Naive thymus-derived CD4-positive, alpha-beta T cell (primary cell): ENCODE data around the gene FBRSL1. TPM values are rescaled to one million over a fixed set of nuclear protein-coding genes. Genes with fewer than 3 reads are reported as not detected.
A peak's percentile ranks its signal among the peaks of the same experiment; 100 is the strongest.

Source experiments
- ATAC-seq: fragments of 150-1000 bp; cut with Tn5 transposase; 2 replicates; pipeline ENCODE4 v1.10.0; 2021; ENCODE audit warnings: mild to moderate bottlenecking, moderate library complexity
- CTCF ChIA-PET: fragments of 350-600 bp; sonication (Branson Sonifier 250); formaldehyde crosslinking; loops from one replicate; lab custom pipeline; 2021; ENCODE audit warnings: antibody characterized with exemption; lab: Charles Lee
- POLR2A ChIA-PET: fragments of 350-600 bp; sonication (Branson Sonifier 250); formaldehyde crosslinking; loops from one replicate; lab custom pipeline; 2021; ENCODE audit warnings: antibody characterized with exemption, inconsistent platforms; lab: Charles Lee
- DNase-seq, 9 donors: peaks; one replicate each; pipeline versions ENCODE4 v3.0.0 to v3.0.0-alpha.2; 2020 to 2022; ENCODE audit warnings: mixed read lengths in 1 of 9
- H3K27ac ChIP-seq: one replicate; pipeline ENCODE4 v1.7.0; 2013; ENCODE audit warnings: mild to moderate bottlenecking, low read depth, low read length, moderate library complexity
- H3K27me3 ChIP-seq, 2 donors: one replicate each; pipeline ENCODE4 v1.7.0; 2013; ENCODE audit warnings: low read length in 2 of 2, mild to moderate bottlenecking in 2 of 2, moderate library complexity in 2 of 2; ENCODE audit not compliant: control insufficient read depth in 2 of 2, insufficient read depth in 2 of 2
- H3K36me3 ChIP-seq, 3 experiments: 1 replicate in 2 of 3; 2 replicates in 1 of 3; pipeline ENCODE4 v1.7.0; 2013; ENCODE audit warnings: low read length in 3 of 3, mild to moderate bottlenecking in 3 of 3, moderate library complexity in 1 of 3; ENCODE audit not compliant: insufficient read depth in 3 of 3, control insufficient read depth in 2 of 3
- H3K4me1 ChIP-seq, 2 donors: one replicate each; pipeline ENCODE4 v1.7.0; 2013; ENCODE audit warnings: low read length in 2 of 2, mild to moderate bottlenecking in 2 of 2, moderate library complexity in 1 of 2; ENCODE audit not compliant: control insufficient read depth in 2 of 2, insufficient read depth in 2 of 2
- H3K4me3 ChIP-seq: 2 replicates; pipeline ENCODE4 v1.7.0; 2013; ENCODE audit warnings: mild to moderate bottlenecking, low read length
- H3K9me3 ChIP-seq, 3 experiments: 1 replicate in 2 of 3; 2 replicates in 1 of 3; pipeline ENCODE4 v1.7.0; 2013; ENCODE audit warnings: low read length in 3 of 3; ENCODE audit not compliant: control insufficient read depth in 2 of 3
- H3K27ac Mint-ChIP-seq, 9 donors: one replicate each; pipeline ENCODE4 v1.8.0; 2020 to 2022; ENCODE audit warnings: mixed read lengths in 9 of 9, mild to moderate bottlenecking in 8 of 9, moderate library complexity in 5 of 9, inconsistent platforms in 2 of 9
- H3K27me3 Mint-ChIP-seq, 5 donors: one replicate each; pipeline ENCODE4 v1.8.0; 2021 to 2022; ENCODE audit warnings: mixed read lengths in 5 of 5, mild to moderate bottlenecking in 1 of 5
- H3K36me3 Mint-ChIP-seq, 5 donors: one replicate each; pipeline ENCODE4 v1.8.0; 2020 to 2022; ENCODE audit warnings: mixed read lengths in 5 of 5, mild to moderate bottlenecking in 3 of 5, inconsistent platforms in 1 of 5
- H3K4me1 Mint-ChIP-seq, 7 donors: one replicate each; pipeline ENCODE4 v1.8.0; 2020 to 2022; ENCODE audit warnings: mixed read lengths in 7 of 7, mild to moderate bottlenecking in 3 of 7, inconsistent platforms in 1 of 7
- H3K4me3 Mint-ChIP-seq, 10 donors: one replicate each; pipeline ENCODE4 v1.8.0; 2020 to 2022; ENCODE audit warnings: mild to moderate bottlenecking in 10 of 10, mixed read lengths in 10 of 10, moderate library complexity in 6 of 10, inconsistent platforms in 2 of 10
- H3K9me3 Mint-ChIP-seq, 11 donors: one replicate each; pipeline ENCODE4 v1.8.0; 2020 to 2022; ENCODE audit warnings: mixed read lengths in 11 of 11, mild to moderate bottlenecking in 4 of 11, inconsistent platforms in 1 of 11, moderate library complexity in 1 of 11
- intact Hi-C, 2 donors: fragments of 100-400 bp; cut with micrococcal nuclease; formaldehyde crosslinking; loops; one replicate each; pipeline ENCODE4 v1.15.1; 2023
- polyA plus RNA-seq, 2 donors: library from polyadenylated mRNA; unstranded; fragments of 300-500 nt; fragmentation: Illumina TruSeq; gene quantifications; one replicate each; pipeline ENCODE4 v1.2.3, GENCODE V29; 2021
- total RNA-seq, 6 experiments: library from RNA in 5 of 6; stranded (reverse) in 5 of 6; gene quantifications; 1 replicate in 5 of 6; 2 replicates in 1 of 6; pipeline ENCODE4 v1.2.3 and lab custom pipeline; 2021 to 2026

The FBRSL1 gene
- total and polyA plus RNA-seq, 7 experiments from 2014 or later: 0.77 to 105 (median 90.9) TPM

DNA sequence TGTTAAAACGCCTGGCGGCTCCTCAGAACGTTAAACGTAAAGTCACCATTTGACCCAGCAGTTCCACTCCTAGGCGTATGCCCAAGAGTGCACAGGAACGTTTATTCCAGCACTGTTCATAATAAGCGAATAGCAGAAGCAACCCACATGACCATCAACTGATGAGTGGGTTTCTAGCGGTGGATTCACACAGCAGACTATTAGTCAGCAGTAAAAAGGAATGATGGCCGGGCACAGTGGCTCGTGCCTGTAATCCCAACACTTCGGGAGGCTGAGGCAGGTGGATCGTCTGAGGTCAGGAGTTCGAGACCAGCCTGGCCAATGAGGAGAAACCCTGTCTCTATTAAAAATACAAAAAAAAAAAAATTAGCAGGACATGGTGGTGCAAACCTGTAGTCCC lies 22.4 kb upstream of the FBRSL1 start:
- H3K27ac ChIP-seq: no peak overlapping the region
- DNase-seq: no peak
- no peak for ATAC-seq
- peak overlapping the region in 3 of 10 donors; percentile 65 to 93 (median 84) for H3K4me3 Mint-ChIP-seq
- peaks cover 0 to 25% (median 0%) of the 10 kb centered on the region in 5 donors for H3K27me3 Mint-ChIP-seq
- peaks cover 20 to 61% (median 40%) of the 10 kb centered on the region in 7 donors for H3K4me1 Mint-ChIP-seq
- H3K27ac Mint-ChIP-seq: peak overlapping the region in 3 of 9 donors; percentile 27 to 78 (median 62)
- H3K4me3 ChIP-seq: no peak overlapping the region
- peaks cover 0 to 6% of the 10 kb centered on the region in 2 donors for H3K27me3 ChIP-seq
- H3K9me3 Mint-ChIP-seq: peaks cover 0 to 7% (median 0%) of the 10 kb centered on the region in 11 donors
- no peaks in the 10 kb centered on the region for H3K36me3 ChIP-seq
- intact Hi-C loops: no loop called here
- H3K9me3 ChIP-seq: no peaks in the 10 kb centered on the region
- peaks cover 8 to 21% of the 10 kb centered on the region in 2 donors for H3K4me1 ChIP-seq
- POLR2A ChIA-PET: interaction anchor here (1.0 kb wide), 3 partner anchors 10 to 122 kb away, joined by 3 to 4 read pairs (median 3); no protein-coding TSS in a partner anchor
- H3K36me3 Mint-ChIP-seq: no peaks in the 10 kb centered on the region
- CTCF ChIA-PET: no interaction called here

DNA sequence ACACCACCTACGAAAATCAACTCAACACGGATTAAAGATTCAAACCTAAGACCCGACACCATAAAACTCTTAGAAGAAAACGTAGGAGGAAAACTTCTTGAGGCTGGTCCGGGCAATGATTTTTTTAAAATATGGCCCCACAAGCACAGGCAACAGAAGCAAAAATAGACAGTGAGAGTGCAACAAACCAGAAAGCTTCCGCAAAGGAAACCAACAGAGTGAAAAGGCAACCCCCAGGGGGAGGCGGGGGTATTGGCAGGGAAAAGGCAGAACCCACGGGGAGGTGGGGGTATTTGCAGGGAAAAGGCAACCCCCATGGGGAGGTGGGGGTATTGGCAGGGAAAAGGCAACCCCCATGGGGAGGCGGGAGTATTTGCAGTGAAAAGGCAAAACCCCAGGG lies 20.5 kb upstream of the FBRSL1 start:
- ATAC-seq (peak; percentile 25), DNase-seq (peak in 1 of 9 donors; percentile 40)
- Mint-ChIP-seq H3K4me1 (peaks cover 20 to 61% (median 40%) of the 10 kb centered on the region in 7 donors), H3K27ac (peak overlapping the region in 8 of 9 donors; percentile 57 to 91 (median 82)), H3K27me3 (peaks cover 0 to 25% (median 0%) of the 10 kb centered on the region in 5 donors), H3K9me3 (peaks cover 0 to 7% (median 0%) of the 10 kb centered on the region in 11 donors), H3K36me3 (no peaks in the 10 kb centered on the region), H3K4me3 (peak overlapping the region; percentile 34 to 93 (median 78))
- POLR2A ChIA-PET: interaction anchor here (1.2 to 1.6 kb wide), 2 partner anchors 24 to 43 kb away, joined by 4 to 6 read pairs; no protein-coding TSS in a partner anchor
- no peaks in the 10 kb centered on the region for H3K36me3 ChIP-seq
- H3K4me3 ChIP-seq: no peak overlapping the region
- no peaks in the 10 kb centered on the region for H3K9me3 ChIP-seq
- peak overlapping the region; percentile 33 for H3K27ac ChIP-seq
- peaks cover 0 to 6% of the 10 kb centered on the region in 2 donors for H3K27me3 ChIP-seq
- CTCF ChIA-PET: no interaction called here
- H3K4me1 ChIP-seq: peaks cover 8 to 21% of the 10 kb centered on the region in 2 donors
- intact Hi-C loops: loop anchor here in 1 of 2 donors (2.0 kb wide), 1 partner anchor 25 kb away; no protein-coding TSS in a partner anchor

DNA sequence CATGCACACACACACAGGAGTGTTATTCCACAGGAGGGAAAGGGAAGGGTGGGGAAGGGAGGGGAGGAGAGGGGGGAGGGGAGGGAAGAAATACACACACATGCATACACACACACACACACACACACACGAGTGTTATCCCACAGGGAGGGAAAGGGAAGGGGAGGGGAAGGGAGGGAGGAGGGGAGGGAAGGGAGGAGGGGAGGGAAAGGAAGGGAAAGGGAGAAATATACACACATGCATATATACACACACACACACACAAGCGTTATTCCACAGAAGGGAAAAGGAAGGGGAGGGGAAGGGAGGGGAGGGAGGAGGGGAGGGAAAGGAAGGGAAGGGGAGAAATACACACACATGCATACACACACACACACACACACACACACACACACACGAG lies 19.6 kb upstream of the FBRSL1 start:
- H3K27ac Mint-ChIP-seq: peak overlapping the region in 5 of 9 donors; percentile 52 to 86 (median 57)
- no peaks in the 10 kb centered on the region for H3K9me3 ChIP-seq
- peaks cover 0 to 6% of the 10 kb centered on the region in 2 donors for H3K27me3 ChIP-seq
- ATAC-seq (no peak), DNase-seq (no peak)
- ChIA-PET POLR2A (no interaction called here), CTCF (no interaction called here)
- H3K4me3 ChIP-seq: no peak overlapping the region
- H3K27ac ChIP-seq: no peak overlapping the region
- no peaks in the 10 kb centered on the region for H3K36me3 ChIP-seq
- H3K36me3 Mint-ChIP-seq: no peaks in the 10 kb centered on the region
- peaks cover 0 to 7% (median 0%) of the 10 kb centered on the region in 11 donors for H3K9me3 Mint-ChIP-seq
- peak overlapping the region in 8 of 10 donors; percentile 37 to 93 (median 78) for H3K4me3 Mint-ChIP-seq
- H3K27me3 Mint-ChIP-seq: peaks cover 0 to 27% (median 0%) of the 10 kb centered on the region in 5 donors
- intact Hi-C loops: no loop called here
- H3K4me1 Mint-ChIP-seq: peaks cover 22 to 57% (median 42%) of the 10 kb centered on the region in 7 donors
- H3K4me1 ChIP-seq: peaks cover 8 to 22% of the 10 kb centered on the region in 2 donors

DNA sequence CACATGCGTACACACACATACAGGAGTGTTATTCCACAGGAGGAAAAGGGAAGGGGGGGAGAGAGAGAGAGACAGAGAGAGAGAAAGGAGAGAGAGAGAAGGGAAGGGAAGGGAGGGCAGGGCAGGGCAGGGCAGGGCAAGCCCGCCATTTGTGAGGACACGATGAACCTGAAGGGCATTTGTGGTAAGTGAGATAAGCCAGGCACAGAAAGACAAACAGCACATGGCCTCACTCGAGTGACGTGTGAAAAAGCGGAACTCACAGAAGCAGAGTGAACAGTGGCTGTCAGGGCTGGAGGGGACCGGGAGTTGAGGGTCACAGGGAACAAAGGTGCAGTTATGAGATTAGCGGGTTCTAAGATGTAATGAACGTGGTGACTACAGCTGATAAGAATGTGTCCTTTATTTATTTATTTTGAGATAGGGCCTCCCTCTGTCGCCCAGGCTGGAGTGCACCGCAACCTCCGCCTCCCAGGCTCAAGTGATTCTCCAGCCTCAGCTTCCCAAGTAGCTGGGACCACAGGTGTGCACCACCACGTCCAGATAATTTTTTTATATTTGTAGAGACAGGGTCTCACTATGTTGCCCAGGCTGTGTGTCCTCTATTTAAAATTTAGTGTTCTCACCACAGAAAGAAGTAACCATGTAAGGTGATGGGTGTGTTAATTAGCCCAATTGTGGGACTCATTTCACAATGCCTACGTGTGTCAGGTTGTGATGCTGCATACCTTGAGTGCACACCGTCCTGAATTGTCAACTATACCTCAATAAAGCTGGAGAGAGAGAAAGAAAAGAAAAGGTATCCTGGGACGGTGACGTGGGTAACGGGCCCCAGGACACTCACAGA lies 18.7 kb upstream of the FBRSL1 start:
- Histone ChIP-seq H3K9me3 (no peaks in the 10 kb centered on the region), H3K36me3 (no peaks in the 10 kb centered on the region), H3K27me3 (peaks cover 0 to 6% of the 10 kb centered on the region in 2 donors), H3K4me1 (peaks cover 13 to 31% of the 10 kb centered on the region in 2 donors), H3K4me3 (no peak overlapping the region), H3K27ac (no peak overlapping the region)
- peak overlapping the region in 8 of 10 donors; percentile 22 to 80 (median 62) for H3K4me3 Mint-ChIP-seq
- POLR2A ChIA-PET: interaction anchor here (1.3 kb wide), 1 partner anchor 18 kb away, joined by 3 read pairs; the partner anchor contains the start of gene FBRSL1
- peaks cover 0 to 11% (median 0%) of the 10 kb centered on the region in 11 donors for H3K9me3 Mint-ChIP-seq
- intact Hi-C loops: no loop called here
- DNase-seq (no peak), ATAC-seq (peak; percentile 79)
- CTCF ChIA-PET: interaction anchor here (1.0 kb wide), 1 partner anchor 56 kb away, joined by 3 read pairs; no protein-coding TSS in a partner anchor
- peaks cover 0 to 31% (median 0%) of the 10 kb centered on the region in 5 donors for H3K27me3 Mint-ChIP-seq
- H3K36me3 Mint-ChIP-seq: peaks cover 0 to 2% (median 0%) of the 10 kb centered on the region in 5 donors
- peaks cover 28 to 59% (median 47%) of the 10 kb centered on the region in 7 donors for H3K4me1 Mint-ChIP-seq
- H3K27ac Mint-ChIP-seq: peak overlapping the region in 8 of 9 donors; percentile 33 to 89 (median 79)

DNA sequence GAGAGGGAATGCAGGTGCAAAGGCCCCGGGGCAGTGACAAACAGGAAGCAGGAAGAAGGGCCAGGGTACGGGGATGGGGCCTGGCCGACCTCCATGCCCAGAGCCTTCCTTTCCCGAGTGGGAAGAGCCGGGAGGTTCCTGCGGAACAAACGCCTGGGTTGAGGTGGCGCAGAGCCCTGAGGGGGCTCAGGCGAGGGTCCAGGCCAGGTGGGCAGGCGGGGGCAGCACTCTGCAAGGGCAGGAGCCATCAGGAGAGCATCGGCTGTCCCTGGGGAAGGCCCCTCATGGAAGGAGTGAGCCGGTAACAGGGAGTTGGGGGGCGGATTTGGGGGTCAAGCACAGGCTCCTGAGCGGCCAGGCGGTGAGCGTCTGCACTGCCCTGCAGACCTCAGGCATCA lies 18.1 kb upstream of the FBRSL1 start:
- POLR2A ChIA-PET: interaction anchor here (1.3 kb wide), 1 partner anchor 17 kb away, joined by 3 read pairs; the partner anchor contains the start of gene FBRSL1
- H3K27ac Mint-ChIP-seq: peak overlapping the region in 7 of 9 donors; percentile 33 to 89 (median 83)
- CTCF ChIA-PET: interaction anchor here (1.0 kb wide), 1 partner anchor 56 kb away, joined by 3 read pairs; no protein-coding TSS in a partner anchor
- no peak for ATAC-seq
- H3K27me3 Mint-ChIP-seq: peaks cover 0 to 31% (median 0%) of the 10 kb centered on the region in 5 donors
- H3K9me3 Mint-ChIP-seq: peaks cover 0 to 11% (median 0%) of the 10 kb centered on the region in 11 donors
- DNase-seq: no peak
- Histone ChIP-seq H3K36me3 (no peaks in the 10 kb centered on the region), H3K4me1 (peaks cover 17 to 37% of the 10 kb centered on the region in 2 donors), H3K27ac (no peak overlapping the region), H3K9me3 (no peaks in the 10 kb centered on the region), H3K4me3 (no peak overlapping the region), H3K27me3 (peaks cover 0 to 4% of the 10 kb centered on the region in 2 donors)
- peak overlapping the region in 8 of 10 donors; percentile 34 to 84 (median 66) for H3K4me3 Mint-ChIP-seq
- intact Hi-C loops: no loop called here
- peaks cover 0 to 2% (median 0%) of the 10 kb centered on the region in 5 donors for H3K36me3 Mint-ChIP-seq
- peaks cover 34 to 64% (median 47%) of the 10 kb centered on the region in 7 donors for H3K4me1 Mint-ChIP-seq

DNA sequence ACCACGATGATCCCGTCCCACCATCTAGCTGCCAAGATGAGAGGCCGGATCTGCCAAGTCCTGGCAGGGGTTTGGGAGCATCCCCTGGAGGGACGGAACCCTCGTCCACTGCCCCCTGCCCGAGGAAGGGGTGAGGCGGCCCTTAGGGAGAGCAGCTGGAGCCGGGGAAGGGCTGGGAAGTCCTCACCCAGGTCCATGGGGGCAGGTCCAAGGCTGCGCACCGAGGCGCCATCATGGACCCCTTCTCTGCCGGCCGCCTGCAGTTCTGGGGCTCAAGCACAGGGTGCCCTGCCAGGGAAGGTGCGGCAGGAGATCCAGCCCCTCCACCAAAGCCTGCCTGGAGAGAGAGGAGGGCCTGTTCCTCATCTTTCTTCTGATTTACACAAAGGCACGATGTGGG lies 17.6 kb upstream of the FBRSL1 start:
- Mint-ChIP-seq H3K27me3 (peaks cover 0 to 31% (median 0%) of the 10 kb centered on the region in 5 donors), H3K27ac (peak overlapping the region in 7 of 9 donors; percentile 65 to 89 (median 78)), H3K4me1 (peaks cover 39 to 65% (median 47%) of the 10 kb centered on the region in 7 donors), H3K4me3 (peak overlapping the region in 9 of 10 donors; percentile 24 to 84 (median 54)), H3K9me3 (peaks cover 0 to 11% (median 0%) of the 10 kb centered on the region in 11 donors), H3K36me3 (peaks cover 0 to 2% (median 0%) of the 10 kb centered on the region in 5 donors)
- ChIA-PET CTCF (interaction anchor here (1.0 kb wide), 1 partner anchor 57 kb away, joined by 3 read pairs; no protein-coding TSS in a partner anchor), POLR2A (interaction anchor here (0.7 kb wide), 1 partner anchor 12 kb away, joined by 4 read pairs; no protein-coding TSS in a partner anchor)
- peaks cover 19 to 40% of the 10 kb centered on the region in 2 donors for H3K4me1 ChIP-seq
- H3K27me3 ChIP-seq: no peaks in the 10 kb centered on the region
- no peak overlapping the region for H3K4me3 ChIP-seq
- no peak overlapping the region for H3K27ac ChIP-seq
- intact Hi-C loops: no loop called here
- H3K9me3 ChIP-seq: no peaks in the 10 kb centered on the region
- no peaks in the 10 kb centered on the region for H3K36me3 ChIP-seq
- no peak for DNase-seq
- ATAC-seq: no peak
